Embryonic facial prominence (tissue), 1 donor: ENCODE data around the gene WDR33.
"Not testable (repeated sequence)": the region's sequence is repeated elsewhere in the genome, so short reads cannot be mapped to it uniquely, and the experiment has no call there.

Experiments used
- DNase-seq: peaks from one replicate; pipeline ENCODE4 v3.0.0-alpha.2; 2016; ENCODE audit errors: extremely low spot score

WDR33 gene

DNA sequence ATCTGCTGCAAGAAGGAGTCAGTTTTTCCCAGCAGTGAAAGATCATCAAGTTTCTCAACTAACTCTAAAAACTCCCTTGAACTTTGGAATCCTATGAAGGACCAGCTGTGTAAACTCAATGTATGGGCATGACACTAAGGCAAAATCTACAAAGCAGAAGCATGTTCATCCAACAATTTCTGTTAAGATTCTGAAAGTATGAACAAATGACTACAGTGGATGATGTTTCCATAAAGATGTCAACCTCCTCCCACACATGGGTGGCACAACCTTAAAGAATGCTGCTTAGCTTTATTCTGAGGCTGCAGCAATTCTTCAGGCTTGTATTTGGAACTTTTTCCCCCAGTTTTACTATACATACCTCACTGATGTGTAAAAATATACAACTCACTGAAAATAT lies 47.2 kb downstream of the WDR33 start:
- no peak for DNase-seq

DNA sequence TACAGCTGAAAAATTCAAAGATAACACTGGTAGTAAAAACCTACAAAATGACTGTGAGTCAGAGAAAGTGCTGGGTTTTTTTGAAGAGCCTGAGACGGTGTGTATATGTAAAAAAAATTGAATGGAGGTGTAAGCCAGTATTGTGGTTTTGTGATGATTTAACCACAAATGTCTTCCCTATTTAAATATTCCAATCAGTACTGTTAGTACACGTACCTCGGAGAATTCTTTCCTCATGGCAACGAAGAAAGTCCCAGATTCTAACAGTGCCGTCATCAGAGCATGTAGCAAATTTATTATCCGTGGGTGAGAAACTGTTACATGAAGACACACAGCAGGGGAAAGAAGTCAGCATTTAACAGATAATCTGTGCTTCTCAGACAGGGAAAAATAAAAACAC lies 48.1 kb downstream of the WDR33 start:
- DNase-seq = no peak

DNA sequence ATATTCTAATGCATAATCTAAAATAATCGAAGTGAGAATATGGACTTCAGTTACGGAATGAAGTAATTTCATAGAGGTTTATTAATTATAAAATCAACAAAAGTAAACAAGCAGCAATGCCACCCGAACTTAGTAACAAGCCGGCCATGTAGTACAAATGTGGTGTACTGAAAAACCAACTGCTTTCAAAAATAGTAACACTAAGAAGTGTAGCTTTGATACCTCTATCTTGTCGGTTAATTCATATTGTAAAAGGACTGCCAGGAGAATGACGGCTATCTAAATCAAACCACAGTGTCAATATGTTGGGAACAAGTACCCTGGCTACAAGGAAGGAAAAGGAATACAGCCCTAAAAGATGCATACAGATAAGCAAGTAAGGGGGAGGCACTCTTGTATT lies 48.5 kb downstream of the WDR33 start:
- no peak for DNase-seq

DNA sequence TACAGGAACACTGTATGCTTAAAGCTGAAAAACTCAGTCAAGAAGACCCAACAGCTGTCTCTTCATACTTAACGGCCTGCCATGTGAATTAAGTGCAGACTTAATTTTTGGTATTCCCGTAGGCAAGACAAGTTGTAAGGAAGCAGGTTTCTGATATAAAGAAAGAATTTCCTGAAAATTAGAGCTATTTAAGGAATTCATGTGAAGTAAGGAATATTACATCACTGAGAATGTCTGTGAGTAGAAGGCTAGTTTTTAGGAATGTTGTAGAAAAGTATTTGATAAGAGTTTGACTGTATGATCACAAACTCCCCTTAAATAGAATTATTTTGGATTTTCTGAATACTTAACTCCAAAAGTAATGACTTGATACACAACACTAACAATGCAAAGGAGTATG lies 51.0 kb downstream of the WDR33 start:
- DNase-seq = no peak

DNA sequence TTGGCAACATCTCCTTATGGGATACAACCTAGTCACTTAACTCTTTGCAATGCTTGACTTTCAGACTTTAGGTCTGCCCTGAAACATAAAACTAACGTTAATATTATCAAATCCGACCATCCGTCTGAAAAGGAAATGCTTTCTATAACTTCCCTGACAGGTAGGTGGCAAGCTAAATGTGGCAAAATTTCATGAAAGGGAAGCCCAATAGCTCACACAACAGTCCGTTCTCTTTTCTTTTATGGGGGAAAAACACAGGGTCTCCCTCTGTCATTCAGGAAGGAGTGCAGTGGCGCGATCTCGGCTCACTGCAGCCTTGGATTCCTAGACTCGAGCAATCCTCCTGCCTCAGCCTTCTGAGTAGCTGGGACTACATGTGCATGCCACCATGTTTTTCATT lies 56.8 kb downstream of the WDR33 start:
- DNase-seq = no peak

DNA sequence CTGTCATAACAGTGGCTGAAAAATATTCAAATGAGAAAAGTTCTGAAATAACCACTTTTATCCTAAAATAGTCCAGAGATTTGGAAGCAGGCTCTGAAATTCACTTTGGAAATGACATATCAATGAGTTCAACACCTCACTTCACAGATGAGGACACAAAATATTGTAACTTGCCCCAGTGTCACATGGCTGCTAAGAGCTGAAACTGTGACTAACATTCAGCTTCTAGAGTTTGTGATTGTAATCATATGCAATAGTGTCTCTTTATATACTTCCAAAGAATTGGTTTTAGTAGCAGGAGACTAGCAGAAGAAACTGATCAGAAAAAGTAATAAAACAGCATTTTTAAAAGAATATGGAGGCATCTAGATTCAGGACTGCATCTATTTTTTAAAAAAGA lies 57.6 kb downstream of the WDR33 start:
- no peak for DNase-seq

DNA sequence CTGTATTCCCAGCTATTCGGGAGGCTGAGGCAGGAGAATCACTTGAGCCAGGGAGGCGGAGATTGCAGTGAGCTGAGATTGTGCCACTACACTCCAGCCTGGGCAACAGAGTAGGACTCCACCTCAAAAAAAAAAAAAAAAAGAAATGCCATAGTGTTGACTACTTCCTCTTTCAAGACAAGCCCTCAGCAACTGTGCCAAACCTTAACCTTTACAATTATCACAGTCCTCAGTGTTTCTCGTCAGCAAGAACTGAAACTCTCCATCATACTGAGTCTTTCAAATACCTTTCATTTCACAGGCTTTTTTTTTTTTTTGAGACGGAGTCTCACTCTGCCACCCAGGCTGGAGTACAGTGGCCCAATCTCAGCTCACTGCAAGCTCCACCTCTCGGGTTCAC lies 61.4 kb downstream of the WDR33 start:
- not testable (repeated sequence) for DNase-seq

DNA sequence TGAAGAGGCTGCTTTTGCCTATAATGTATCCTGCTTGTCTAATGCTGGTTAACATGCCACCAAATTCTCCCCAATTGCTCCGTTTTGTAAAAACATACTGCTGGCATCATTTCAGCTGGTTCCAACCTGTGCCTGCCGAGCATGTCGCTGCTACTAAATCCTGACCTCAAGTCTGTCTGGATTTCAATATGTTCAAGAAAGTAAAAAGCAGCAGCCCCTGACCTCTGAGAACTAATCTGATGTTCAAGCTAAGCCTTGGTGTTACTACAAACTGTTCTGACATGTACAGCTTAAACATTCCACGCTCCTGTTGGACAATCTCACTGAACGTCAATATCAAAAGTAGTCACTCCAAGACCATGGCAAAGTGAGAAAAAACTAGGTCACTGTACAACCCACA lies 63.4 kb downstream of the WDR33 start:
- DNase-seq = no peak

DNA sequence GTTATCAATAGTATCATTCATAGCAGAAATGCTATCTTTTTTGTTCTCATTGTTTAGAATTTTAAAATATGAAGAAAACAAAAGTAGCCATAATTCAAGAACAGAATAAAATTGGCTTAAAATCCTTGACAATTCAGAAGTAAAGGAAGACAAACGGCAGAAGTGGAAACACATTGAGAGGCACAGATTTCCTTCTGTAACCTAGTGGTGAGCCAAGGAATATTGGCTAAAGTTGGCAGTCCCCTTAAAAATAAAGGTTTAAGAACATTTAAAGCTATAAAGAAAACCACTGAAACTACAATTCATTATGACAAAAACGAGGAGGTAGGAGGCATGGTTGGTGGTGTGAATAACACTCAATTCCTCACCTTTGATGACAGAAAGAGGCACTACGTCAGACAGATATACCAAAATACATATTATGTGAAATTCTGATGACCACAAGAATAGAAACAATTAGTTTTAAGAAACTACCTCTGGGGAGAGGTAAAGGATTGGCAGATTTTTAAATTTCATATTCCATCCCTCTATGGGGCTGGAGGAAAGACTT lies 67.4 kb downstream of the WDR33 start:
- DNase-seq = no peak

DNA sequence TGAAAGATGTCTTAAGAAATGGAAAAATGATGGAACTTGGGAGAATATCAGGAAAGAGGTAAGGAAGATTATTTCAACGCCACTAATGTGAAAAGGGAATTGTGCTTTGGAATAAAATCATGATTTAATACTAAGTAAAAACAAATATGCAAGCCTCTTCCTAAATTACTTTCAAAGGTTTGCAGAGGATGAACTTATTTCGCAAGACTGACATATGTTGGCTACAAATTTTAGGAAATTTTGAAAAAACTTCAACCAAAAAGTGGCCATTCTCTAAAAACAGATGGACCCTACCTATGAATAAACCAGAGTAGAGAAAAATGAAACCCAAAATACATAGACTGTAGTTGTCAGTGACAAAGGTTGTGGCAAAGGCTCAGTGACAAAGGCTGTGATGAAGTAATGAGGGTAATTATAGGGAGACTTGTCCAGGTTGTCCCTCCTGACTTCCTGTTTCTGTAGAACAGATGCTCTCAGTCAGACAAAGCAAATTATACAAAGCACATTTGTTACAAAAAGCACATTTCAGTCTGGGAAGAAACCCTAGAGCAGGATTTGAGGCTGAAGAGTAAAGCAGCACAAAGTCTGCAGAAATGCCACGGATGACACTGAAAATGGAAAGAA lies 70.2 kb downstream of the WDR33 start:
- no peak for DNase-seq

DNA sequence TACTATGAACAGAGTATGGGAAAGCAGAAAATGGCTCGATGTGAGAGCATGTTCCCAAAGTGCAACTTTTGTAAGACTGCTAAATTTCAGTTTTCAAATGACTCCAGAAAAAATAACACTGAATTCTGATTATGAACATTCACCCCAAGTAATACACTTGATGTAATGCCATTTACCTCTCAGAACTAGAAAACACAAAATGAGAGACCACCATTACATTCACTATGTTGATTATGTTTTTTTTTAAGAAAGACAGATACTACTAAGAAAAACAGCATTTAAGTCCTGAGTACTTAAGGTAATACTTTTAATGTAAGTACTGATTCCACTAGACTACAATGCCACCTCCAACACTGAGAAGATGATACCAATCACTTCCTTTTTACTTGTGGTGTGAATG lies 71.2 kb downstream of the WDR33 start:
- no peak for DNase-seq

DNA sequence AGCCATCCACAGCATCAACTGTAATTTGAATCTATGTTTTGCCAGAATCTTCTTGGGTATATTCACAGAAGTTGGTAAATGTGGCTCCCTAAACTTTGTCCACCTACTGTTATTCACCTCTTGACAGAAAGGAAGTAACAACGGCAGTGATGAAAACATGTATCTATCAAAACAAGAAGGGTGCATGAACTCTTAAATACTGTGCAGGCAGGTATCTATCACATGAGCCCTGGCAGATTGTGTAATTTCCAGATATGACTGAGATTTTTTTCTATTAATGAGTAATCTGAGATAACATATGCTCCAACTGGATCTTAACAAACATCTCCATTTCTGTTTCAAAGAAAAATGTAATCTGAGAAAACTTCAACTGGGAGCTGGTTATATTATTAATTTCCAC lies 73.1 kb downstream of the WDR33 start:
- DNase-seq = no peak

DNA sequence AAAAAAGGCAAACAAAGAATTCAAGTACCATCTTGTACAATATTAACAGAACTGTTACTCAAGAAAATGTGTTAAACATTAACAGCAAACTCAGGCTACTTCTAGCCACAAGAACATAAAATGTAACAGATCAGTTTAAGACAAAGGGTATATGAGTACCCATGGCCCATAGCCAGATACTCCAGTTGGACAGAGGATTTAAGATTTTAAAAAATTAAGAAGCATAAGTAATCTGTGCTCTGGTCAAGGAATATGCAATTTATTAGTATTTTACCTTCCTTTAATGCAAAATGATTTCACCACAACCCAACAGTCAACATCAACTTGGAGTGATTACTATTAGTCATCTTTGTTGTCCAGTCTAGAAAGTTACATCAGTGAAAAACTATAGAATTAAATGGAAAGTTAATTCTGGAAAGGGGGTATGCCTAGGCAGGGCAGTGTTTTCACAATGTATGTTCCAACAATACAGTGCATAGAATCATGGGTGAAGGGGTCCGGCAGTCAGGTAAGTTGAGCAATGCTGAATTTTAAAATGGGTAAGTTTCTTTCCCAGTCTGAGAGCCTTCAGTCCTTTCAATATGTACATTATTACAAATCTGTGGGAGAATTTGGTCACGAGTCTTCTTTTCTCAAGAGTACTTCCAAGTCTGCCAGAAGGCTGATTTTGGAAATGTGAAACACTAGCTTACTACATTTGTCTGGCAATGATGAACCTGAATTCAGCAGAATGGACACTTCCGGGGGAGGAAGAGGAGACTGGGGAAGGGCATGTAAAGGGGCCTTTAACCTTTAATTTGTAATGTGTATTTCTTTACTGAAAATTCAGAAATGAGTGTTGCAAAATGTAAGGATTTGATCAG lies 75.2 kb downstream of the WDR33 start:
- DNase-seq = no peak

DNA sequence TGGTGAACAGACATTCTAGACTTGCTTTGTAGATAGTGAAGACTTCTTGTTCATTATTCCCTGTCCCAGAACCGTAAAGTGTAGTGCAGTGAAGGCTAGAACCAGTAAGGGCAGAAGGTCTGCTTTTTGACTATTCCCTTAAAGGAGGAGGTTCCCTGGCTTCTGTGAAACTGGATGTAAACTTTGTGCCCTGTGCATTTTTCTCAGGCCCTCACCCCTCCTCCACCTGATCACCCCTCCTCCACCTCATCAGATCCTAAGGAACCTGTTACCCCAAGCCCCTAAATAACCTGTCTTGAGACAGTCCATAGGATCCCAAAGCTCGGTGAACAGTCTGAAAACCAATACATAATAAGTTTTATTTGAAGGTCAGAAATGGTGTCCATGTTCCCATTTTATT lies 75.9 kb downstream of the WDR33 start:
- DNase-seq = no peak

DNA sequence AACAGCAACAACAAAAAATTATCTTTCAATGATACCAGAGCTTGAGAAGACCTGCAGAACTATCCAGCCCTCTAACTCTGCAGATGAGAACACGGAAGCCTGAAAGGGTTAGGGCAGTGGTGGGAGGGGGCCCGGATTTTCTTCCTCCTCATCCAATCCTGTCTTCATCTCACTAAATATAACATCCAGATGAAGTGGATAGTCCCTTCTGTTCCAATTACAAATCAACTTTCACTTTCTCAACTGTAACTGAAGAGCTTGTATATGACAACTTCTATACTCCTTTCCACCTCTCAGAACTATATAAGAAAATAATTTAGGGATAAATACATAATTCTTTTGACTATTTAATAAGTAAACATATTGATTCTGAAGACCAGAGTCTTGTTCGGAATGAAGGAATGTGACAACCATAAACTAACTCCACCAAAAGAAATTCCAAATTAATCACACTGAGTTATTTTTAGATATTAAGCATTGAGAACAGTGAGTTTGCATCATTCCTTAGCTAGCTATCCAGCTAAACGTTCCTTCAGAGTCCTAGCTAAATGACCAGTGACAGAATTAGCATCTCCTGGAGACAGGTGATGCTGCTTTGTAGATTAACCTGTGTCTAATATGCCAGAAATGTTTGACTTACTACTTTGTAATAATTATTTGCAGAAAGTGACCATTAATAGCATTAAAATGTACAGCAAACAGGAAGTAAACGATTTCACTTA lies 77.0 kb downstream of the WDR33 start:
- no peak for DNase-seq

DNA sequence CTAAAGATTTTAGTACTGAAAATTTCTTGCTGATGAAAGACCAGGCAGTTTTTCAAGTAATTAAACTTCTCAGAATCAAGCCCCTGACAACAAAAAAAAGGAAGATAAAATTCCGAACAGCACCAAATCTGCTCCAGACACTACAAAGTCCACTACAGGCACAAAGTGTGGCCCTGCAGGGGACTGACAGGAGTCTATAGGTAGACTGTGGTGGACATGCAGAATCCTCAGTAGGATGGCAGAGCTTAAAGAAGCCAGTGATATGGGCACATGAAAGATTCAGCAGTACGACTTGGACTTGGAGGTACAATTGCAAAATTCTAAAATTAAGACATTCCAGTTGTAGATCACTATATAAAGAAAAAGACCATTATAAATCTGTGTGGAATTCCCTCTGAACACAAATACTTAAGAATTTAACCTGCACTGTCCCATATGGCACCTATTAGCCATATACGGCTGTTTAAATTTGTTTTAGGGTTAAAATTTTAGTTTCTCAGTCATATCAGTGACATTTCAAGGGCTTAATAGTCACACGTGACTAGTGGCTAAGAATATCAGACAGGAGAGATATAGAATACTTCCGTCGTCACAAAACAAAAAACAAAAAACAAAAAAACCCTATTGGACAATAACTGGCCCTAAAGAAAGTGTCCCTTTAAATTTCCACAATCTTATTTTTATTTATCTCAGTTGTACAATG lies 77.7 kb downstream of the WDR33 start:
- DNase-seq = no peak

DNA sequence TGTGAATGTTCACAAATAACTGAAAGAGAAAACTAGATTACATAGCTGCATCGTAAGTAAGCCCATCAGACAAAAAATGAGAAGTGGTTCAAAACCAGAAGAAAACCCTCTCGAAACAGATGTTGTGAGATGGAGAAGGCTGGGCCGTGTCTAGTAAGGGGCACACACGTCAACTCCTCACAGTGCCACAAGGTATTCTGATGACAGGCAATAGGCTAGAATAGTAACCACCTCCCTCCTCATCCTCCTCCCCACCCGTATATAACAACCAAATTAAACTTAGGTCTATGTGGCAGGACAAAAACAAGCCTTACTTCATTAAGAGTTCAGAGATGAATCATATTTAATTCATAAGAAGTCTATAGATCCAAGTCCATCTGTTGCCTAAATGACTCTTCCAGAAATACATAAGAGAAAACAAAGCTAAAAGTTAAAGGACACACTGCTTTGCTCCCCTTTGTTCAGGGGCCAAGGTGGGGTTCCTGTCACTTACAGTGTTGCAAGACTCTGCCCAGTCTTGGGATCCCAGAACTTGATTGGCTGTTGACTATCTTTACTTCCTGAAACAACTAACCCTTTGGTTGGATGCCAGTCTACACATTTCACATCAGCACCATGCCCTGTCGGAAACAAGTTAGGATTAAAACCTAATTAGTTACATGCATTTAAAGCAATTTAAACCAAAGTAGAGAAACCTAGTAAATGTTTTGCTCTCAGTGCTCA lies 84.7 kb downstream of the WDR33 start:
- no peak for DNase-seq

DNA sequence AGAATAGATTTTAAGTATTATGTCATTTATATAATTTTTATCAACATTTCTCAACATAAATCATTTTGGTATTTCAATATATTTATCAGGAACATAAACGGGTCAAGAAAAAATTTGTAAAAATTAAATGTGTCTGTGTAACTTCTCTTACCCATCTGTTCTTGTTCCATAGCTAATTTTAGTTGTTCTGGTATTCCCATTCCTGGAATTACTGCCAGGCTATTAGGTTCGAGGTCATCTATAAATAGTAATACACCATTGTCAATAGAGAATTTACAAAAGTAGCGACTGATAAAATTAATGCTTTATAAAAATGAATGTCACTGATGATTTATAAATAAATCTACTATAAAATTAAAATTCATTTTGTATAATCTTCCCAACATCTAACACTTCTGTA lies 88.2 kb downstream of the WDR33 start:
- DNase-seq = no peak

DNA sequence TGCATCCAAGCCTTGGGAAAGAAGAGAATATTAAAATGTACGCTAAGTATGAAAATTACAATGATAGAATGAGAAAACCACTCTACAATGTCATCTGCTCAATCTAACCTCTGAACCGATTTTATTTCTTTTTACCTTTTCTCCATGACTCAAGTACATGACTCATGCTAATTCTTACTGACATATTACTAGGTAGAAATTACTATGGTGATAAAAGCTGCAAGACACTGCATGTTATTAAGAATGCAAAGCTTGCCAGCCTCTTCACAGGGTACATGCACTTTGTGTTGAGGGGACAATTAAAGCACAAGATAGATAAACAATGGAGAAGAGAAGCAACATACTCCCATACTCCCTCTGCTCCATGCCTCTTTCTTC lies 89.0 kb downstream of the WDR33 start:
- no peak for DNase-seq

DNA sequence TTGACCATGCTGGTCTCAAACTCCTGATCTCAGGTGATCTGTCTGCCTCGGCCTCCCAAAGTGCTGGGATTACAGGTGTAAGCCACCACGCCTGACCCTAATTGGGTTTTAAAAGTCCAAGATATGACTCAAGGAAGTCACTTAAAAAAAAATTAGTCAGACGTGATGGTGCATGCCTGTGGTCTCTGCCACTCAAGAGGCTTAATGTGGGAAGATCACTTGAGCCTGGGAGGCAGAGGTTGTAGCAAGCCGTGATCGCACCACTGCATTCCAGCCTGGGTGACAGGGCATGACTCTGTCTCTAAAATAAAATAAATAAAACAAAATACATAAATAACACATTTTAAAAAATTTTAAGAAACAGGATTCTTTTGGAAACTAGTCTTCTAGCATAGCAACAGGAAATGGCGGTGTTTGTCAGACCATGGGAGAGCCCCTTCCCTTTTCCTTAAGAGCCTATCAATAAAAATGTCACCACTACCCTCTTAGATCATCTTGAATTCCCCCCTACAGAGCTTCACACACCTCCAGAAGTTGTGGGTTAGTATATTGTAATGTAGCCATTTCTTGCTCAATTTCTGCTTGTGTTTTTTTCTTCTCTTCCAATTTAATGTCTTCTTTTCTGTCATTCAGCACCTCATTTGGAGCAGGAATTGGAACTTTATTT lies 89.5 kb downstream of the WDR33 start:
- DNase-seq = no peak
